Stimulated activated CD4-positive, alpha-beta T cell treated with anti-CD3 and anti-CD28 coated beads, Interleukin-12 subunit alpha, Interleukin-12 subunit beta, amount 100 ng/mL, for 4 hours (primary cell): ENCODE data around the gene SURF6.
A peak's percentile ranks its signal among the peaks of the same experiment; 100 is the strongest.
"Not testable (repeated sequence)": the region's sequence is repeated elsewhere in the genome, so short reads cannot be mapped to it uniquely, and the experiment has no call there.

ENCODE experiments used
- DNase-seq: peaks from one replicate; pipeline ENCODE4 v3.0.0-alpha.2; 2020

Gene SURF6

DNA sequence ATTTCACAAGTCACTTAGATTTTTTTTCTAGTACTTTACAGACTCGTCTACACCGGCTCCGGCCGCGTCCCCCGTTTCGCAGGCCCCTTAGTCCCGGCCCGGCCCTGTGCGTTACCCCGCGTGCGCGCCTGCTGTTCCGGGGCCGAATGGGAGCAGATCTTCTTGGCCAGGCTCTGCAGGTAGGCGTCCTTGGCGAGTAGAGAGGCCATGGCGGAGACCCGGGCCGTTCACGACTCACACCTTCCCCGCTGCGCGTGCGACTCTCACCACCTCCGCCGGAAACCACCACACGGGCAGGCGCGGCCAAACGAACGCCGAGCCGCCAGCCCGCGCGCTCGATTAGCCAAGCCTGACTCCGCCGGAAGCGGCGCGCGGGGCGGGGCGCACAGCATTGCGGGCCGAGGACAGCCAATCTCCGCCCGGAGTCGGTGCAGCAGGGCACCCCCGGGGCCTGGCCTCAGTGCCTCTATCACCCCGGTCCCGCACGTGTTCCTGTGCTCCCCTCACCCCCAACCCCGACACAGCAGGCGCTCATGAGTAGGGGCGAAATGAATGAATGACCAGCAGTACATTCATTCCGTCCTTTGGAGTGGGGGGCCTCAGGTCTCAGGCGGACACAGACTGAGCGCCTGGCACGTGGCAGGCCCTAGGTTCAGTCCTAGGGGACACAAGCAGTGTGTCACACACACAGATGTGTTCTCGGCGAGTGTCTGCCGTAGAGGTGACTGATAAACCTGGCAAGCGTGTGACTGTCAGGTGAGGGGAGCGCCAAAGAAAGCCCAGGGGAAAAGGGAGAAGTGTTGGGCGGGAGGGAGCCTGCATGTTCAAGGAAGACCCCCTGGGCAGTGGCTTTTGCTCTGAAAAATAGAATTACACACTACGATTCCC is at the start of gene SURF6:
TSS of gene SURF6 (minus strand) at position 265 of the 888 bp plus-strand sequence. CDS start at position 209, 56 bp downstream.
- DNase-seq: peak; percentile 94

DNA sequence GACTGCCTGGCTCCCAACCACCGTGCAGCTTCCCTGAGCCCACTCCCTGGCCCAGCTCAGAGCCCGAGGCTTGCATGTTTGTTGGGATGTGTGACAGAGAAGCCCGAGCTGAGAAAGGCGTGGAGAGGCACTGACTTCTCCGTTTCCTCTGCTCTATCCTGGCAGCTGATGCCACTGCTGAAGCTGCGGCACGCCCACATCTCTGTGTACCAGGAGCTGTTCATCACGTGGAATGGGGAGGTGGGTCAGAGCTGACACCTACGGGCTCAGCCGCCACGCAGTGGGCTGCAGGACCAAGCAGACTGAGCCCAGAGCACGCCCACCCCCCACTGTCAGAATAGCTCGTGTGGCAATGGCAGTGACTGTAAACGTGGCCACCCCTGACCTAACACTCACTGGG is 49.5 kb upstream of the SURF6 start:
- no peak for DNase-seq

DNA sequence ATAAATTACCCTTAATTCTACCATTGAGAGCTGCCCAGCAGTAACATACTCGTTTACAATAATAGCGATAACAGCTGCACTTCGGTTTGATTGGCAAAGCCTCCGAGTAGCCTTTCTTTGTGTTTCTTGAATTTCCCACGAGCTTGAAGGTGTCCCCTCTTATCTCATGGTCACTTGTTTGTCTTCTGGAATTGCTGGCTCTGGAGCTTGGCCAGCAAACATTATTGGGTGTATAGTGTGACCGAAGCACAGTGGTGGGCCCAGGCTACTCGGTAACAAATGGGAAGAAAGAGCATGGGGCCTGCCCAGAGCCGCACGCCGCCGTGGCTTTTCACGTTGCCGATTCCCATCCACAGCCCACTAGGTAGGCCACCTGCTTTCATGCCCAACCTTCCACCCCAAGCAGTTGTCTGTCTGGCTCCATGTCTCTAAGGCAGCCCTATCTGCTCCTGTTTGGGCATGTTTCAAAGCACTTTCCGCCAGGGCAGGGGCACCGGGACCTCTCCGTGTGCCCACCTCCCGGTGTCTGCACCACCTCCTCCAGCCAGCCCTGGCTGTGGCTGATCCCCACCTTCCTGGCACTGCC is 48.8 kb upstream of the SURF6 start:
- no peak for DNase-seq

DNA sequence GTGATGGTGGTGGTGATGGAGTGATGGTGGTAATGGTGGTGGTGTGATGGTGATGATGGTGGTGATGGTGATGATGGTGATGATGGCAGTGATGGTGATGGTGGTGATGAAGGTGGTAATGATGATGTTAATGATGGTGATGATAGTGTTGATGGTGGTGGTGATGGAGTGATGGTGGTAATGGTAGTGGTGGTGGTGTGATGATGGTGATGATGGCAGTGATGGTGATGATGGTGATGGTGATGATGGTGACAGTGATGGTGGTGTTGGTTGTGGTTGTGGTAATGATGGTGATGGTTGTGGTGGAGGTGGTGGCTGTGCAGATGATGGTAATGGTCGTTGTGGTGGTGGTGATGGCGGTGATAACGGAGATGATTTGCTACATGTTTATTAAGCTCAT is 47.5 kb upstream of the SURF6 start:
- DNase-seq: no peak

DNA sequence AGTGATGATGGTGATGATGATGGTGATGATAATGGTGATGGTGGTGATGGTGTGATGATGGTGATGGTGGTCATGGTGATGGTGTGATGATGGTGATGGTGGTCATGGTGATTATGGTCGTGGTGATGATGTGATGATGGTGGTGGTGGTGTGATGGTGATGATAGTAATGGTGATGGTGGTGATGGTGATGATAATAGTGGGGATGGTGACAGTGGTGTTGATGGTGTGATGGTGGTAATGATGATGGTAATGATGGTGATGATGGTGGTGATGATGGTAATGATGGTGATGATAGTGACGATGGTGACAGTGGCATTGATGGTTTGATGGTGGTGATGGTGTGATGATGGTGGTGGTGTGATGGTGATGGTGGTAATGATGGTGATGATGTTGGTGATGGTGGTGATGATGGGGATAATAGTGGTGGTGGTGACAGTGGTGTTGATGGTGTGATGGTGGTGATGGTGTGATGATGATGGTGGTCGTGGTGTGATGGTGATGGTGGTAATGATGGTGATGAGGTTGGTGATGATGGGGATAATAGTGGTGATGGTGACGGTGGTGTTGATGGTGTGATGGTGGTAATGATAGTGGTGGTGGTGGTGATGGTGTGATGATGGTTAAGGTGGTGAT is 46.6 kb upstream of the SURF6 start:
- DNase-seq: no peak

DNA sequence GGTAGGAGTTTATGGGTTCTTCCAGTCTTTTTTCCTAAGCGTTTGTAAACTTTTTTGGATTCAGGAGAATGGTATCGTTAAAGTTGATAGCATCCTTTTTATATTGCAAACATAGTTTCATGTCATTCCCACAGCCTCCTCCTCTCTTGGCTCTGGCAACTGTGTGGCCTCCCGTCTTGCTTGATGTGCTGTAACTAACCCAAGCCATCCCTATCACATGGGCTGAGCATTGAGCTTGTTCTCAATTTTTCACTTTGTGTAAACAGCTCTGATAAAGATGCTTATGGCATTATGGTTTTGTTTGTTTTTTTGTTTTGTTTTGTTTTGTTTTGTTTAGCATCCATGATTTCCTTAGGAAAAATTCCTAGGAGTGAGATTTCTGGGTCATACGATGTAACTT is 44.7 kb upstream of the SURF6 start:
- DNase-seq: no peak

DNA sequence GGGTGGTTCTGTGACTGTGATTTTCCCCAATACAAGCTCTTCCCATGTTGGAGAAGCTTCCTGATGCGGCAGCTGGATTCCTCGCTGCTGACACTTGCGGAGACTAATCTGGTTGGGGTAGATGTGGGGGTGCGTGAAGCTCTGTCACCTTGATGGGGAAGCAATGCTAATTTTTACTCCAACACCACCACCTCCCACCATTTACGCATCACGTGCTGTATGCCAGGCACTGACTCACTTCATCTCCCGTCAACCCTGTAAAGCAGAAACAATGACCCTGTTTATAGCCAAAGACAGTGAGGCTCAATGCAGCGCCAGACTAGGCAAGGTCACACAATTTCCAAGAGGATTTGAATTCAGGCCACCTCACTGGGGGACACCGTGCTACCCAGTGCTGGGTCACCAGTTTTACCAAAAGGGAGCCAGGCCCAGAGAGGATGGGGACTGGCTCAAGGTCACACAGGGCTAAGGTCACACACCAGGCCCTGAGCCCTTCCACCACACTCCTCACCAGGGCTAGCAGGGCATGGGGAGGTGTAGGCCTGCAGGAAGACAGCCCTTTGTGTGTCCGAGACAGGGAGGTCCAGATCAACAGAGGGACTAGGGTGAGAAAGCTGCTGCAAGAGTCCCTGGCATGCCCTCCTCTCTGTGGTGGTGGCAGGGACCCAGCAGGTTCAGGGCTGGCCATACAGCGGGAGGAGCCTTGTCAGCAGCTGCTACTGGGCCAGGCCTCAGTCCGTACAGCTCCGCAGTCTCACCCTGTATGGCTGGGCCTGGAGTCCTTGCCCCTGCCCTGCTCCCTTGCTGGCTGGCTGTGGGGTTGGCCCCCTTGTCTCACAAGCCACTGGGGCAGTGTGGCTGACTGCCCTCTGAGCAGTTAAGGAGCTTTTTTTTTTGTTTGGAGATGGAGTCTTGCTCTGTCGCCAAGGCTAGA is 43.4 kb upstream of the SURF6 start:
- no peak for DNase-seq

DNA sequence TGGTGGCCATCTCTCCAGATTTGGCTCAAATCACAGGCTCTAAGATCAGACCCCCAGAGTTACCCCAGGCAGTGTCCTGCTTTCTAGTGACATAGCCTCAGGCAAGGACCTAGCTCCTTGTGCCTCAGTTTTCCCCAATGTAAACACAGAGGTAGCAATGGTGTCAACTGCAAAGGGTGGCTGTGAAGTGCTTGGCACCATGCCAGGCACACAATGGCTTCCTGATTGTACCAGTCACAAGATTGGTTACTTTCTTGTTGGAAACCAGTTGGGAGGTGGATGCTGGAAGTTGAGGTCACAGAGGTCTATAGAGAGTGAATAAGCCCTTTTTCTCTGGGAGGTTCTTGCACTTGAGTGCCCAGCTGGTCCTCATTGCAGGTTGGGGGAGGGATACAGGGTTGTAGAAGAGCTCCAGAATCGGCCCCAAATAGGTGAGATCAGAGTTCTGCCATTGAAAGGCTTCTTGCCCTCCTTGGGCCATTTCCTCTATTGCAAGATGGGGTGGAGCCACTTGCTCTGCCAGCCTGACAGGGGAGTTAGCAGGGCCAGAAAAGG is 42.5 kb upstream of the SURF6 start:
- no peak for DNase-seq

DNA sequence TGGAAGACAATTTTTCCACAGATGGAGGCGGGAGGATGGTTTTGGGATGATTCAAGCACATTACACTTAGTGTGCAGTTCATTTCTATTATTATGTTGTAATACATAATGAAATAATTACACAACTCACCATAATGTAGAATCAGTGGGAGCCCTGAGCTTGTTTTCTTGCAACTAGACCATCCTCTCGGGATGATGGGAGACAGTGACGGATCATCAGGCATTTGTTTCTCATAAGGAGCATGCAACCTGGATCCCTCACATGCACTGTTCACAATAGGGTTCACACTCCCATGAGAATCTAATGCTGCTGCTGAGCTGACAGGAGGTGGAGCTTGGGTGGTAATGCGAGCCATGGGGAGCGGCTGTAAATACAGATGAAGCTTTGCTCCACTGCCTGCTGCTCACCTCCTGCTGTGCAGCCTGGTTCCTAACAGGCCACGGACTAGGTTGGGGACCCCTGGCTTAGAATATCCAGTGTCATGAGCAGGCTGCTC is 41.8 kb upstream of the SURF6 start:
- DNase-seq: no peak

DNA sequence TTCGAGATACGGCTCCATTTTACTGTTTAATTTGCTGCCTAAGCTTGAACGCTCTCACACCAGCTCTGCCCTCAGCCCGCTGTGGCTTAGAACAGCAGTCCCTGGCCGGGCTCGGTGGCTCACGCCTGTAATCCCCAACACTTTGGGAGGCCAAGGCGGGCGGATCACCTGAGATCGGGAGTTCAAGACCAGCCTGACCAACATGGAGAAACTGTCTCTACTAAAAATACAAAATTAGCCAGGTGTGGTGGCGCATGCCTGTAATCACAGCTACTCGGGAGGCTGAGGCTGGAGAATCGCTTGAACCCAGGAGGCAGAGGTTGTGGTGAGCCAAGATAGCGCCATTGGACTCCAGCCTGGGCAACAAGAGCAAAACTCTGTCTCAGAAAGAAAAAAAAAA is 41.3 kb upstream of the SURF6 start:
- not testable (repeated sequence) for DNase-seq

DNA sequence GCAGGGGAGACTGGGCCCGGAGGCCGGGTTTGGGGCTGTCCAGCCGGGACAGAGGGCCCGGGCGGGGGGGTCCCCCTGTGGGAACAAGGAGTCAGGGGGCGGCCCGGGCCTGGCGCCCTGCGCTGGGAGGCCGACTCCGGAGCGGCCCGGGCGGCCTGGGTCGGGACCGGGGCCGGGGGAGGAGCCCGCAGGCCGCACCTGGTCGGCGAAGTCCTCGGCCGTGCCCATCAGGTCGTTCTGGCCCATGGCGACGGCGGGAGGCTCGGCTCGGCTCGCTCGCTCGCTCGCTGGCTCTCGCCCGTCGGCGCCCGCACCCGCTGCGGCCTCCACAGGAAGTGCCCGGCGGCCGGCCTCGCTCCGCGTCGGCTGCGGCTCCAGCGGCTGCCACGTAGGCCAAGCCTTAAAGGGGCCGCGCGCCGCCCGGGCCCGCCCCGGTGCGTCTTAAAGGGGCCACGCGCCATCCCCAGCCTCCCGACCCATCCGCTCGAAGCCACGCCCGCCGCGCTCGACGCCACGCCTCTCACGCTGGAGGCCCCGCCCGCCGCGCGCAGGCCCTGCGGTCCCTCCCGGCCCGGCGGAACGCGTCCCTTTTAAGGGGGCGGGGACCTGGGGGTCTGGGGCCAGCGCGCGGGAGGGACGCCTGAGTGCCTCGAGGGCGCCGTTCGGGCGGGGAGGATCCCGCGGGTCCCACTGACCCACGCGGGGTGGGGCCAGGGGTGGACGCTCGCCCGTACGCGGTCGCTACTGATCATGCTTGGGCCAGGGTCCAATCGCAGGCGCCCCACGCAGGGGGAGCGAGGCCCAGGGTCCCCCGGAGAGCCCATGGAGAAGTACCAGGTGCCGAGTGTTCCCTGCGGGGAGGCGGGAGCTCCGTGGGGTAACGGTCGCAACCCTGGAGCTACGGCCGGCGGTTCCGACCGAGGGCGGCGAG is 40.0 kb upstream of the SURF6 start, which contains the start of the genes STKLD1 and SURF4:
TSS of gene STKLD1 (plus strand) at position 643 of the 931 bp plus-strand sequence. CDS start at position 751, 108 bp downstream.
TSS of gene SURF4 (minus strand) at position 337 of the 931 bp plus-strand sequence. CDS start at position 246, 91 bp downstream.
- DNase-seq: peak; percentile 96

DNA sequence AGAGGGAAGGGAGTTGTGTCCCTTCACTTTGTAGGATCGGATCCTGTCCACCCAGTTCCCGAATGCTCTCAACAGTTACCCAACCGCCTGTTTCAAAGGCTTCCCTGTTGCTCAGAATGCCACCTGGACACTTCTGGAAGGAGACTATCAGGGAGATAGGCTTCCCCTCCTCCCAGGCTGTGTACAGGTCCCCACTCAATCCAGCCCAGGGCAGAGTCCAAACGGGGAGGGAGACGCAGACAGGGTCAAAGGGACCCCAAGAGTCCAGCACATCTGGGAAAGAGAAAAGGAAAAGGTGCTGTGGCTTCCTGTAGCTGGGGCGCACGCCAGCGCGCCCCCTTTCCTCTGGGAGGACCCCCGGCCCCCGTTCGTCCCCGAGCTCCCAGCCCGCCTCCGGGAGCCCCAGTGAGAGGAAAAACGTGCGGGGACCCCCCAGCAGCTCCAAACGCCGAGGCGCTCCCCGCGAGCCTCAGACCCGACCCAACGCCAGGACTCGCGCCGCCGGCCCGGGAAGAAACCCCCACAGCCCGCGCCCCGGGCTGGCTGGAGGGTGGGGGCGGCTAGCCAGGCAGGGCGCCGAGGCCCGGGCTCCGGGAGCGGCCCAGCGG is 39.2 kb upstream of the SURF6 start:
- DNase-seq: no peak

DNA sequence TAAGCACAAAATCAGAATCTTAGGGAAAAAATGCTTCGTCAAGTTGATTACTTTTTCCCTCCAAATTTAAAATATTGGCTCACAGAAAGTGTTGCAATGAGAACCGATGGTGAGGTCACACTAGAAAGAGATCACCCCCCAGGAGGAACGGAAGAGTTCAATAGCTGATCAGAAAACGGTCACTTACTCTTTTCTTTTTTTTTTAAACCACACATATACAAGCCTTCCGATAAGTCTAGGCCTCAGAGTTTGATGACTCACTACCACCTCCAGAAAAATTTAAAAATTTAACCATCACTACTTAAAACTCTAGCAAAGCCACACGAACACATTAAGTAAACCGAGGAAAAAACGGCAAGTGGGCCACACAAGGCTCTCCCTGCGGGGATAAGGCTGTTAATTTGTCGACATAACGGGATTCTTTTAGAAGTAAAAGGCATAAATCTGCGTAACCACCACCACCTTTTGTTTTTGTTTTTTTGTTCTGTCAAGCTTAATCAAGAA is 38.7 kb upstream of the SURF6 start:
- no peak for DNase-seq

DNA sequence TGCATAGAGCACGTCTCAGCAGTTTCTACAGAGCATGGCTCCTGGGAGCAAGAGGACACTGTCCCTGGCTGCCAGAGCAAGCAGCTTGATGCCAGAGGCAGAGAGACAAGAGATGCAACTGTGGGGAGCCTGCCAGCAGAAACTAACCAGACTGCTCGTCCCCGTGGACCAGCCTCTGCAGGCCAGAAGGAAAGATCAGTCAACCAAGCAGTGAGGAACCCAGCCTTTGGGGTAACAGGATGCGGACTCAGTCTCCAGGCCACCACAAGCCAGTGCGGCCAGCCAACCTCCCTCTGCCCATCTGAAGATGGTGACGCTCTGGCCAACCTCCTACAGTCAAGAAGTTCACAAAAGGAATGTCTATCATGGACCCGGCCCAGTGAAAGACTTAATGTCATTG is 36.2 kb upstream of the SURF6 start:
- DNase-seq: no peak

DNA sequence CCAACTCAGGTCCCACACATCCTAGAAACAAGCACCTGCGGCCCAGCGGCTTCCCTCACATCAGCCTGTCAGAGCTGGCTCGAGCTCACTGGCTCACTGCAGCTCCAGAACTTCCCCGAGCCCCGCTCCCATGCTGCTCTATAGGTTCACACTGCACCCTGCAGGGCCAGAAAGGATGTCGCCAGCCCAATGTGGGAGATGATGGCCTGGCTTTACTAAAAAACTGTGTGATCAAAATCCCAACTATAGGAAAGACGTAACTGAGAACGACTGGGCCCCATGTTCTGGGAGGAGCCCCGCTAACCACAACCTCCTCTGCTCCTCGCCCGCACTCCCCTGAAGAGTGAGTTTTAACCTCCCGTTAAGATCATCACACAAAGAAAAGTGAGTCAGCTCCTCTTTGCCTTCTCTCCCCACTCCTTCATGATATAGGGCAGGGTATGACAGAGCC is 35.3 kb upstream of the SURF6 start:
- peak; percentile 63 for DNase-seq

DNA sequence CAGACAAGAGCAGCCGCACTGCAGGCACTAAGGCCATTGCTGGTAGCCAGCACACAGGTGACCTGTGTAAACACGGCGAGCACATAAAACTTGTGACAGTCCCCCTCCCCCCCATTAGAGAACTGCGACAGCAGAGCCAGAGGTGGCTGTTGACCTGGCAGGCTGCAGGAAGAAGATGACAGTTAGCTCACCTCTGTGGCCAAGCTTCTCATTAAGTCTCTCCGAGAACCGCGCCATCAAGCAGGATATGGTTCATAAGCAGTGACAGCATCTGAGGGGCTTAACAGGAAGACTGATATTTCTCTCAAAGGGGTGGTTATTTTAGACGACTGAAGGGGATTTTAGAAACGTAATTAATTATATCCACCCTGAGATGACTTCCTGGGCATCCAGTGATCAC is 34.7 kb upstream of the SURF6 start:
- no peak for DNase-seq

DNA sequence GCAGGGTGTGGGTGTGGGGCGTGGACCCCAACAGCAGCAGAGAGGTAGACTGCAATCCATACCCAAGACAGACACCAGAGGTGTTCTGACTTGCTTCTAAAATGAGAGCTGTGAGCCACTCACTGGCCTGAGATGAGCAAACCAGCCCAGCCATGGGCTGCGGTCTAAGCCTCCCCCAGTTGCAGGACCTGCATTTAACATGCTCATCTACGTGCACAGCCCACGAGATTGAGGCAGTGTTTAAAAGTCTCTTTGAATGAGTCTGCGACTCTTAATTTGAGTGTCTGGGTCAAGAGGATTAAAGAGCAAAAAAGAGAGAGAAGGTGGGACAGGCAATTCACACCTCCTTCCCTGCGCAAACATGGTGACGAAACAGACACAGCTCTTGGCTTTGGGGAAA is 33.9 kb upstream of the SURF6 start:
- DNase-seq: no peak

DNA sequence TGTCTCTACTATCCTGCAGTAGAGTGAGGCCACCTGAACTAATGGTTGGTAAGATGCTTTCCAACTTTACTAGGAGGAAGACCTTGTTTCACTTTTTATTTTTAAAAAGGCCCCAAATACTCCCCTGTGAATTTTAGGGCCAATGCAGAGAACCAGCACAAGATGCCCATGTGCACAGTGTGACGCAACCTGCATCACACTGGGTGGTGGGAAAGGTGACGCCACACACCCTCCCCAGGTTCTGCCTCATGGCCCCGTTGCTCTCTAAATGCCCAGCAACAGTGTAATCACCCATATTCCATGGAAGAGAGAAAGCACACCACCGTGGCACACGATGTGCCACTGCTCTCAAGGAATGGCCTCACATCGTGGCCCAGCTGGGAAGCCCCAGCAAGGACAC is 33.4 kb upstream of the SURF6 start:
- DNase-seq: no peak

DNA sequence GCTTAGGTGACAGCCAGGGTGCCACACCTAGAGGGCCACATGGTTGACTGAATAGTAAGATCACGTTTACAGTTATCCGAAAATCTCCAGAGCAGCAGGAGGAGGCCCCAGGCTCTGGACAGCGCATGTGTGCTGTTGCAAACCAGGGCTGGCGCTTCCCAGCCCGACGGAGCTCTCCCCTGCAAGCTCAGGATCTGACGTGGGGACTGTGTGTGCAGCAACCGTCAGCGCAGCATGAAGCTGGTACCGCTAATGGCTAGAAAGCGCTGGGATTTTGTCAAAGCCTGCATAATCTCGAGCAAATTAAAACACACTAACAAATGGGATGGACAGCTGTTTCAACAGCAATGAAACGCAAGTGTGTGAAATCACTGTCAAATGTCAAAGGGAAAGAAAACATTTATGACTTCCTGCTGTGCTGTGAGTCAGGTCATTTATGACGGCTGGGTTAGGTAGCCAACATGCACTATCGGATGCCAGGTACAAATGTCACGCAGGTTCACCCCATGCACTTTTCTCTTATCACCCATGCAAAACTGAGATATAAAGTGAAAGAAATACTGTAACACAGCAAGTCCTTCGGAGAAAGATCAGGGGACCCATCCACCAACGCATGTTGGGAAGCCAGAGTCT is 32.4 kb upstream of the SURF6 start:
- no peak for DNase-seq

DNA sequence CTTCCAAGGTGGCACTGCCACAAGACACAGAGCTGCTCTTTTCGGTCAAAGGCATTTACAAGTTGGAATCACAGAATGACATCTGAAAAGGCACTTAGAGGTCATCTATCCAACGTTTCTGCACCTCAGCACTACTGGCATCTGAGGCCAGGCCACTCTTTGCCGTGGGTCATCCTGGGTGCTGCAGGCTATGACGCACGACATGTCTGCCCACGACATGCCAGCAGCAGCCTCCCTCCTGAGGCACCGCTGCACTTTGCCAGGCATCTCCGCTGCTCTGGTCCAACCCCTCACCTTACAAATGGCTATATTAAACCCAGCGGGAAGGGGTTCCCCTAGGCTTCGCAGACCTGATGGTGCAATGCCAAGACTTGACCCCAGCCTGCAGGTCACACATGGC is 31.8 kb upstream of the SURF6 start:
- no peak for DNase-seq
